ENCODE measurements around the gene ARHGDIB. TPM values are rescaled to one million over a fixed set of nuclear protein-coding genes. Genes with fewer than 3 reads are reported as not detected.

Gene ARHGDIB
- total RNA-seq, 4 donors from 2014 or later, result 63.8 to 112 (median 89.4) TPM

DNA sequence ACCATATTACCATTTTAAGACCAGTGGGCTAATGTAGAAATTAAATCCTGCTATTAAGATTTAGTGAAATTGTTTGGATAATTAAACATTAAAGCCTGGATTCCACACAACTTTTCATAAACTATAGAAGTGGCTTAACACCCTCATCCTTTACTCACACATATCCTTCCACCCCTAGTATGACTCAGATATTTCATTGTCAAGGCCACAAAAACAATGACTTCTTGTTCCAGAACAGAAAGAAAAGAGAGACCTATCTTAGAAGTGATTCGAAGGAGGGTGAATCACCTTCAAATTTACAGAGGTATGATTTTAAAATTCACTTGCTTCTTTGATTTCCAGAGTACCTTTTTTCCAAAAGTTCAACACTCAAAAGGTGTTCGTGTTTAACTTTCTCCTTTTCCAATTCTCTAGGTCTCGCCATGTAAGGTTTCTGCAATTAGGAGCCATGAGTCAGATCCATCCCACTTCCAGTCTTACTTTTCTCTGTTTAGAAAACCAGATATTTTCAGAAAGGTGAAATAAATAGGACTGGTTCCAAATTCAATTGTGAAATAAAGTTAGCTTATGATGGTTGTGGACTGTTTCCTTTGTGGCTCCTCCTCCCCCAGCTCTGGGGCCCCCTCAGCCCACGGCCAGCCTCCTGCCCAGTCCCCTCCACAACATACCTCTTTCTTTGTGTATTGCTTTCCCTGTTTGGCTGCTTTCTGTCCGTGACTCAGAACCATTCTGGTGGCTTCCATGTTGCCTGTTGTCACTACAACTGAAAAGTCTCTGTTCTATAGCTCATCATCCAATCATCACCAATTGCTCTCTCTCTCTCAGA, 51.1 kb downstream of the ARHGDIB start:
- H3K4me1 ChIP-seq, result peaks cover 0 to 29% (median 3%) of the 10 kb centered on the region in 4 donors
- no peak for DNase-seq (ENCODE audit: low spot score in 2 of 2)
- 73 to 80% methylated on average over 5 of the region's 5 CpGs for WGBS, 2 donors
- no peaks in the 10 kb centered on the region for H3K36me3 ChIP-seq
- no peak overlapping the region for H3K27ac ChIP-seq
- TF ChIP-seq, protein P1, sequence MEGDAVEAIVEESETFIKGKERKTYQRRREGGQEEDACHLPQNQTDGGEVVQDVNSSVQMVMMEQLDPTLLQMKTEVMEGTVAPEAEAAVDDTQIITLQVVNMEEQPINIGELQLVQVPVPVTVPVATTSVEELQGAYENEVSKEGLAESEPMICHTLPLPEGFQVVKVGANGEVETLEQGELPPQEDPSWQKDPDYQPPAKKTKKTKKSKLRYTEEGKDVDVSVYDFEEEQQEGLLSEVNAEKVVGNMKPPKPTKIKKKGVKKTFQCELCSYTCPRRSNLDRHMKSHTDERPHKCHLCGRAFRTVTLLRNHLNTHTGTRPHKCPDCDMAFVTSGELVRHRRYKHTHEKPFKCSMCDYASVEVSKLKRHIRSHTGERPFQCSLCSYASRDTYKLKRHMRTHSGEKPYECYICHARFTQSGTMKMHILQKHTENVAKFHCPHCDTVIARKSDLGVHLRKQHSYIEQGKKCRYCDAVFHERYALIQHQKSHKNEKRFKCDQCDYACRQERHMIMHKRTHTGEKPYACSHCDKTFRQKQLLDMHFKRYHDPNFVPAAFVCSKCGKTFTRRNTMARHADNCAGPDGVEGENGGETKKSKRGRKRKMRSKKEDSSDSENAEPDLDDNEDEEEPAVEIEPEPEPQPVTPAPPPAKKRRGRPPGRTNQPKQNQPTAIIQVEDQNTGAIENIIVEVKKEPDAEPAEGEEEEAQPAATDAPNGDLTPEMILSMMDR (IDR thresholded peaks at IDR 0.05), result no peak
- TF ChIP-seq EP300 (IDR thresholded peaks at IDR 0.05), result no peak
- no peak for TF ChIP-seq POLR2A (IDR thresholded peaks at IDR 0.05)
- H3K27me3 ChIP-seq, result no peaks in the 10 kb centered on the region
- no peaks in the 10 kb centered on the region for H3K9me3 ChIP-seq
- H3K4me3 ChIP-seq, result no peak overlapping the region

DNA sequence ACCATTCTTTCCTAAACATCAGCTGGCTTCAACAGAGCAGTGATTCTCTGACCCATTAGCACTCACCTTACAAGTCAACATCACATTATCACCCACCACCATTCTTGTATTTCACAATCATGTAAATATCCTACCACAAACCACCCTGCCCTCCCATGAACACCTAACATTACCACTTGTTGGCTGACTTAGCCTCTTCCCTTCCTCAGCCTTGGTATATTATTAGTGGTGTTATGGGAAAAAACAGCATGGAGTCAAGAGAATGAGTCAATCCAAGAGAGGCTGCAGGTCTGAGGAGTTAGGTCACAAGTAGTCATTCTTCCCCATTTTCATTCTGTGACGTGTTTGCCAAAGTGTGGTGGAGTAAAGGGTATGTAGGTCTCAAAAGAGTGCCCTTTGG, 53.4 kb downstream of the ARHGDIB start:
- no peak for DNase-seq (ENCODE audit: low spot score in 2 of 2)
- no peak overlapping the region for H3K27ac ChIP-seq
- WGBS, 2 donors, result 88 to 91% methylated on average over 1 of the region's 1 CpG
- no peak overlapping the region for H3K4me3 ChIP-seq
- no peaks in the 10 kb centered on the region for H3K9me3 ChIP-seq
- no peak for TF ChIP-seq POLR2A (IDR thresholded peaks at IDR 0.05)
- TF ChIP-seq, protein P1 (IDR thresholded peaks at IDR 0.05), result no peak
- no peak for TF ChIP-seq EP300 (IDR thresholded peaks at IDR 0.05)
- H3K36me3 ChIP-seq, result no peaks in the 10 kb centered on the region
- H3K27me3 ChIP-seq, result no peaks in the 10 kb centered on the region
- peaks cover 0 to 24% (median 4%) of the 10 kb centered on the region in 4 donors for H3K4me1 ChIP-seq

DNA sequence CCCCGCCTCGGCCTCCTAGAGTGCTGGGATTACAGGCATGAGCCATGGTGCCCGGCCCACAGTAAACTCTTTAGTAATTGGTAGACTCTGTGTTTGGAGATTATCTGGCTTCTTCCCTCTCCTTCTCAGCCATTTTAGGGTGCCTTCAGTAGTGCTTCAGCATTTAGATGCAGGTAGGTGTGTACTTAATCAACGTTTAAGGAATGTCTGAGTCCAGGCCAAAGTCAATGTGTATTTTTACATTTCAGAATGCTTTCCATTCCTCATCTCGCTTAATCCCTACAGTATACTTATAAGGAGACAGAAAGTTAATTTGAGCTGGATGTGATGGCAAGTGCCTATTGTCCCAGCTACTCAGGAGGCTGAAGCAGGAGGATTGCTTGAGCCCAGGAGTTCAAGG, 55.3 kb downstream of the ARHGDIB start:
- H3K9me3 ChIP-seq, result no peaks in the 10 kb centered on the region
- DNase-seq (ENCODE audit: low spot score in 2 of 2), result no peak
- no peaks in the 10 kb centered on the region for H3K36me3 ChIP-seq
- WGBS, 2 donors, result 71 to 80% methylated on average over 5 of the region's 5 CpGs
- peaks cover 0 to 17% (median 9%) of the 10 kb centered on the region in 4 donors for H3K4me1 ChIP-seq
- TF ChIP-seq EP300 (IDR thresholded peaks at IDR 0.05), result no peak
- TF ChIP-seq, protein P1 (IDR thresholded peaks at IDR 0.05), result no peak
- no peaks in the 10 kb centered on the region for H3K27me3 ChIP-seq
- H3K27ac ChIP-seq, result peak overlapping the region in 1 of 4 donors; percentile 45
- no peak overlapping the region for H3K4me3 ChIP-seq

DNA sequence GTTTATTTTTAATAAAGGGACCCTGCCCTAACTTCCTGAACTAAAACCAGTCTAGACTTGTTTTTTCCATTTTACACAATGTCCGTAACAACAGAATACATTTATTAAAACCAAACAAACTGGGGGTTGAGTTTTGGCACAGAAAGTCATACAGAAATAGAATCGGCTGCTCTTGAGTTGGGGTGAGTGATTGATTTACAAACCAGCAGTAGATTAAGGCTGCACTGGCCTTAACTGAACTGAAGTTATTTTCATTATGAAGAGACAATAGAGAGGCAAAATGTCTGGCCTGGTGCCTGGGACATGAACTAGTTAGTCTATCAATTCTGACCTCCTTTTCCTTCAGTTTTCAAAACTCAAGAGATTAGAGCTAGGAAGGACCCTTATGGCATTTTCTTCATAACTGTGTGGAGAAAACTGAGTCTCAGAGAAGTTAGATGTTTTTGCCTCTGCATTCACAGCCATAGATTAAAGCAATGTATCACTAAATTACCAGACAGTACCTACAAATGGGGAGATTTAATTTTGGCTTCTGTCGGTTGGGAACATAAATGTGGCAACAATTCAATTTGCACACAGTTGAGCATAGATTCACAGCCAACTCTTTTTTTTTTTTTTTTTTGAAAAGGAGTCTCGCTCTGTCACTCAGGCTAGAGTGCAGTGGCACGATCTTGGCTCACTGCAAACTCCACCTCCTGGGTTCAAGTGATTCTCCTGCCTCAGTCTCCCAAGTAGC, 56.0 kb downstream of the ARHGDIB start:
- H3K27ac ChIP-seq, result peak overlapping the region in 3 of 4 donors; percentile 16 to 45 (median 36)
- no peak overlapping the region for H3K4me3 ChIP-seq
- TF ChIP-seq, protein P1 (IDR thresholded peaks at IDR 0.05), result no peak
- no peak for TF ChIP-seq POLR2A (IDR thresholded peaks at IDR 0.05)
- TF ChIP-seq EP300 (IDR thresholded peaks at IDR 0.05), result no peak
- no peaks in the 10 kb centered on the region for H3K27me3 ChIP-seq
- peaks cover 0 to 19% (median 9%) of the 10 kb centered on the region in 4 donors for H3K4me1 ChIP-seq
- no peaks in the 10 kb centered on the region for H3K9me3 ChIP-seq
- H3K36me3 ChIP-seq, result no peaks in the 10 kb centered on the region
- 37 to 41% methylated on average over 5 of the region's 5 CpGs for WGBS, 2 donors
- DNase-seq (ENCODE audit: low spot score in 2 of 2), result no peak

DNA sequence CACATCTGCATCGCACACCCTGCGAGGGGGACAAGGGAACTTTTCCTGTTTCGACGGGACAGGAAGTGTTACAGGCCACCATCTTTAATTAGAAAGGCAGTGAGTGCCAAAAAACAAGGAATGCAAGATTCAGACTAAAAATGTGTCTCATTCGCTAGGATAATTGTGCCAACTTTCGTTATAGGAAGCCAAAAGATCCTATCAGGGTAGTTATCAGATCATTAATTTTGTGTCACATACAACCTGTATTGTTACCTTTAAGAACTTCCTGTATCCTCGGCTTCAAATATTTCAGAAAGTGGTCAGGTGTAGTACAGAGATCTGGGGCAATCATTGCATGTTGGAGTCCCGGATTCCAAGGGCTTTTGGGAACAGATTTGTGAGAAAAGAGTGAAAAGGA, 56.5 kb downstream of the ARHGDIB start:
- Histone ChIP-seq H3K4me3 (no peak overlapping the region), H3K36me3 (no peaks in the 10 kb centered on the region), H3K4me1 (peaks cover 0 to 19% (median 9%) of the 10 kb centered on the region in 4 donors), H3K27me3 (no peaks in the 10 kb centered on the region), H3K27ac (peak overlapping the region in 3 of 4 donors; percentile 16 to 45 (median 36)), H3K9me3 (no peaks in the 10 kb centered on the region)
- WGBS, 2 donors, result 73 to 87% methylated on average over 8 of the region's 8 CpGs
- TF ChIP-seq POLR2A (IDR thresholded peaks at IDR 0.05) (no peak), EP300 (IDR thresholded peaks at IDR 0.05) (no peak)
- TF ChIP-seq, protein P1 (IDR thresholded peaks at IDR 0.05), result no peak
- no peak for DNase-seq (ENCODE audit: low spot score in 2 of 2)

Data from tibial nerve (tissue), 4 donors.